H9 (cell line): ENCODE data around the gene USP47. TPM values are rescaled to one million over a fixed set of nuclear protein-coding genes. Genes with fewer than 3 reads are reported as not detected.

Experiments used
- DNase-seq: peaks from one replicate; pipeline ENCODE4 v3.0.0-alpha.2; 2017
- H2AFZ ChIP-seq: one replicate; pipeline ENCODE4 v1.6.1; 2013; ENCODE audit warnings: mild to moderate bottlenecking, low read length, control low read depth, moderate library complexity
- H2AK5ac ChIP-seq: 2 replicates; pipeline ENCODE4 v1.6.1; 2013; ENCODE audit warnings: low read length, control low read depth, mixed read lengths; ENCODE audit not compliant: insufficient read length
- H2BK120ac ChIP-seq: one replicate; pipeline ENCODE4 v1.6.1; 2013; ENCODE audit warnings: low read depth, mild to moderate bottlenecking, low read length, control low read depth, inconsistent platforms; ENCODE audit not compliant: poor library complexity, severe bottlenecking
- H2BK12ac ChIP-seq: 2 replicates; pipeline ENCODE4 v1.6.1; 2013; ENCODE audit warnings: low read length, control low read depth, mixed read lengths, low read depth; ENCODE audit not compliant: insufficient read length
- H2BK15ac ChIP-seq: 2 replicates; pipeline ENCODE4 v1.6.1; 2013; ENCODE audit warnings: low read depth, low read length, control low read depth
- H2BK20ac ChIP-seq: one replicate; pipeline ENCODE4 v1.6.1; 2013; ENCODE audit warnings: low read depth, mild to moderate bottlenecking, low read length, control low read depth, inconsistent platforms; ENCODE audit not compliant: poor library complexity, severe bottlenecking
- H2BK5ac ChIP-seq: 2 replicates; pipeline ENCODE4 v1.6.1; 2013; ENCODE audit warnings: low read length, control low read depth, mixed read lengths; ENCODE audit not compliant: insufficient read length
- H3K14ac ChIP-seq: 2 replicates; pipeline ENCODE4 v1.6.1; 2013; ENCODE audit warnings: low read length, control low read depth; ENCODE audit not compliant: insufficient read depth
- H3K18ac ChIP-seq: 2 replicates; pipeline ENCODE4 v1.6.1; 2013; ENCODE audit warnings: low read depth, mild to moderate bottlenecking, mixed read lengths, low read length, control low read depth; ENCODE audit not compliant: insufficient read length
- H3K23ac ChIP-seq: 2 replicates; pipeline ENCODE4 v1.6.1; 2013; ENCODE audit warnings: low read length, control low read depth, mixed read lengths, low read depth; ENCODE audit not compliant: insufficient read length
- H3K23me2 ChIP-seq: 2 replicates; pipeline ENCODE4 v1.6.1; 2013; ENCODE audit warnings: low read depth, mild to moderate bottlenecking, mixed read lengths, low read length, control low read depth; ENCODE audit not compliant: insufficient read length, poor library complexity, severe bottlenecking
- H3K27ac ChIP-seq: 2 replicates; pipeline ENCODE4 v1.5.1; 2013; ENCODE audit warnings: low read length, control low read depth, mixed read lengths, low read depth; ENCODE audit not compliant: insufficient read length
- H3K27me3 ChIP-seq: 2 replicates; pipeline ENCODE4 v1.6.1; 2013; ENCODE audit warnings: low read length, control low read depth, inconsistent platforms; ENCODE audit not compliant: insufficient read depth
- H3K4ac ChIP-seq: 2 replicates; pipeline ENCODE4 v1.6.1; 2013; ENCODE audit warnings: low read depth, mild to moderate bottlenecking, control low read depth, inconsistent platforms, low read length, moderate library complexity
- H3K4me1 ChIP-seq: 2 replicates; pipeline ENCODE4 v1.6.1; 2013; ENCODE audit warnings: low read length, control low read depth, inconsistent platforms; ENCODE audit not compliant: insufficient read depth
- H3K4me2 ChIP-seq: 2 replicates; pipeline ENCODE4 v1.6.1; 2013; ENCODE audit warnings: low read length, control low read depth, mixed read lengths; ENCODE audit not compliant: insufficient read length, insufficient read depth
- H3K56ac ChIP-seq: 2 replicates; pipeline ENCODE4 v1.6.1; 2013; ENCODE audit warnings: low read depth, mild to moderate bottlenecking, mixed read lengths, low read length, control low read depth; ENCODE audit not compliant: insufficient read length
- H3K79me1 ChIP-seq: 2 replicates; pipeline ENCODE4 v1.6.1; 2013; ENCODE audit warnings: low read depth, mild to moderate bottlenecking, moderate library complexity, low read length, control low read depth, inconsistent platforms; ENCODE audit not compliant: insufficient read depth, poor library complexity, severe bottlenecking
- H3K79me2 ChIP-seq: 2 replicates; pipeline ENCODE4 v1.6.1; 2013; ENCODE audit warnings: low read length, control low read depth, inconsistent platforms; ENCODE audit not compliant: insufficient read depth
- H3K9ac ChIP-seq: 2 replicates; pipeline ENCODE4 v1.6.1; 2013; ENCODE audit warnings: low read length, control low read depth, mixed read lengths; ENCODE audit not compliant: insufficient read length; ENCODE audit errors: extremely low read depth
- H3K9me3 ChIP-seq: one replicate; pipeline ENCODE4 v1.6.1; 2013; ENCODE audit warnings: low read depth, low read length, inconsistent platforms; ENCODE audit not compliant: control insufficient read depth
- H3T11ph ChIP-seq: one replicate; pipeline ENCODE4 v1.6.1; 2013; ENCODE audit warnings: mild to moderate bottlenecking, low read length, control low read depth, inconsistent platforms
- H4K20me1 ChIP-seq: one replicate; pipeline ENCODE4 v1.6.1; 2013; ENCODE audit not compliant: control insufficient read depth, insufficient read length, insufficient read depth
- H4K5ac ChIP-seq: 2 replicates; pipeline ENCODE4 v1.6.1; 2013; ENCODE audit warnings: low read depth, mild to moderate bottlenecking, mixed read lengths, low read length, control low read depth; ENCODE audit not compliant: insufficient read length
- H4K8ac ChIP-seq: replicated peaks from 2 replicates; pipeline ENCODE4 v1.6.1; 2013; ENCODE audit warnings: low read length, control low read depth, mixed read lengths, low read depth; ENCODE audit not compliant: insufficient read length
- H4K91ac ChIP-seq: 2 replicates; pipeline ENCODE4 v1.6.1; 2013; ENCODE audit warnings: low read depth, mild to moderate bottlenecking, moderate library complexity, mixed read lengths, low read length, control low read depth; ENCODE audit not compliant: insufficient read length
- H3K27ac Mint-ChIP-seq, 3 experiments: 2 replicates in 2 of 3; 3 replicates in 1 of 3; pipeline ENCODE4 v1.8.0; 2020 to 2021; ENCODE audit warnings: mixed read lengths in 3 of 3, mild to moderate bottlenecking in 1 of 3, moderate library complexity in 1 of 3
- H3K27me3 Mint-ChIP-seq: 2 replicates; pipeline ENCODE4 v1.8.0; 2021; ENCODE audit warnings: low read depth, mild to moderate bottlenecking, moderate library complexity, mixed read lengths
- H3K36me3 Mint-ChIP-seq, 3 experiments: 2 replicates in 2 of 3; 3 replicates in 1 of 3; pipeline ENCODE4 v1.8.0; 2020 to 2021; ENCODE audit warnings: low read depth in 3 of 3, mixed read lengths in 3 of 3; ENCODE audit not compliant: insufficient read depth in 1 of 3
- H3K4me1 Mint-ChIP-seq, 2 experiments: 2 replicates each; pipeline ENCODE4 v1.8.0; 2020; ENCODE audit warnings: mixed read lengths in 2 of 2
- H3K4me3 Mint-ChIP-seq, 2 experiments: 2 replicates in 1 of 2; 3 replicates in 1 of 2; pipeline ENCODE4 v1.8.0; 2020 to 2021; ENCODE audit warnings: mild to moderate bottlenecking in 2 of 2, mixed read lengths in 2 of 2, moderate library complexity in 1 of 2
- H3K9me3 Mint-ChIP-seq, 2 experiments: 2 replicates in 1 of 2; 3 replicates in 1 of 2; pipeline ENCODE4 v1.8.0; 2020; ENCODE audit warnings: mild to moderate bottlenecking in 2 of 2, mixed read lengths in 2 of 2, moderate library complexity in 1 of 2
- total RNA-seq: library from RNA; stranded (reverse); gene quantifications from 2 replicates; pipeline ENCODE4 v1.2.1, GENCODE V29; 2021
- TF ChIP-seq, protein P1 (sequence below): fragments of 200-600 bp; sonication (generic); conservative IDR thresholded peaks from 3 replicates; pipeline ENCODE4 v1.8.0; 2021; ENCODE audit warnings: antibody characterized with exemption, mild to moderate bottlenecking

The USP47 gene
- total RNA-seq, 1 experiment from 2014 or later = 26.7 TPM

GRCh38 chr11:11940551-11940950 lies 98.8 kb downstream of the USP47 start:
- no peaks in the 10 kb centered on the region for H4K20me1 ChIP-seq
- no peak overlapping the region for H3K4ac ChIP-seq
- H2AK5ac ChIP-seq = no peak overlapping the region
- H2BK5ac ChIP-seq = no peak overlapping the region
- H4K8ac ChIP-seq = no peak overlapping the region
- no peaks in the 10 kb centered on the region for H3K27me3 ChIP-seq
- DNase-seq = no peak
- H2BK12ac ChIP-seq = no peak overlapping the region
- H3K79me1 ChIP-seq = no peaks in the 10 kb centered on the region
- no peak overlapping the region for H4K5ac ChIP-seq
- TF ChIP-seq, protein P1, sequence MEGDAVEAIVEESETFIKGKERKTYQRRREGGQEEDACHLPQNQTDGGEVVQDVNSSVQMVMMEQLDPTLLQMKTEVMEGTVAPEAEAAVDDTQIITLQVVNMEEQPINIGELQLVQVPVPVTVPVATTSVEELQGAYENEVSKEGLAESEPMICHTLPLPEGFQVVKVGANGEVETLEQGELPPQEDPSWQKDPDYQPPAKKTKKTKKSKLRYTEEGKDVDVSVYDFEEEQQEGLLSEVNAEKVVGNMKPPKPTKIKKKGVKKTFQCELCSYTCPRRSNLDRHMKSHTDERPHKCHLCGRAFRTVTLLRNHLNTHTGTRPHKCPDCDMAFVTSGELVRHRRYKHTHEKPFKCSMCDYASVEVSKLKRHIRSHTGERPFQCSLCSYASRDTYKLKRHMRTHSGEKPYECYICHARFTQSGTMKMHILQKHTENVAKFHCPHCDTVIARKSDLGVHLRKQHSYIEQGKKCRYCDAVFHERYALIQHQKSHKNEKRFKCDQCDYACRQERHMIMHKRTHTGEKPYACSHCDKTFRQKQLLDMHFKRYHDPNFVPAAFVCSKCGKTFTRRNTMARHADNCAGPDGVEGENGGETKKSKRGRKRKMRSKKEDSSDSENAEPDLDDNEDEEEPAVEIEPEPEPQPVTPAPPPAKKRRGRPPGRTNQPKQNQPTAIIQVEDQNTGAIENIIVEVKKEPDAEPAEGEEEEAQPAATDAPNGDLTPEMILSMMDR = no peak
- Mint-ChIP-seq H3K36me3 (peaks cover 3 to 30% (median 15%) of the 10 kb centered on the region in 3 experiments; a peak in 6 of 7 replicates), H3K4me3 (no peak overlapping the region), H3K27me3 (no peaks in the 10 kb centered on the region), H3K9me3 (no peaks in the 10 kb centered on the region), H3K27ac (peak overlapping the region; percentile 50 to 59 (median 54); a peak in 4 of 7 replicates), H3K4me1 (peaks cover 6 to 9% of the 10 kb centered on the region in 2 experiments)
- no peak overlapping the region for H2BK15ac ChIP-seq
- H3K27ac ChIP-seq = no peak overlapping the region
- no peak overlapping the region for H2AFZ ChIP-seq
- H3K23me2 ChIP-seq = no peaks in the 10 kb centered on the region
- H3K23ac ChIP-seq = no peak overlapping the region
- no peak overlapping the region for H3K4me2 ChIP-seq
- H3K4me1 ChIP-seq = no peaks in the 10 kb centered on the region; the same call in 1 of the 2 replicates
- H2BK20ac ChIP-seq = no peak overlapping the region
- H3K79me2 ChIP-seq = no peaks in the 10 kb centered on the region
- no peak overlapping the region for H2BK120ac ChIP-seq
- H3K56ac ChIP-seq = no peak overlapping the region
- no peak overlapping the region for H3K14ac ChIP-seq
- no peak overlapping the region for H3K9ac ChIP-seq
- H3K18ac ChIP-seq = no peak overlapping the region
- no peaks in the 10 kb centered on the region for H3K9me3 ChIP-seq
- no peak overlapping the region for H3T11ph ChIP-seq
- no peak overlapping the region for H4K91ac ChIP-seq
